ENCODE measurements around the gene SART3.

Gene SART3

GRCh38 chr12:108607981-108608600, 47.1 kb upstream of the SART3 start:
- Histone ChIP-seq H3K4me2 (ENCODE audit: low read length) (no peak overlapping the region), H3K79me2 (no peaks in the 10 kb centered on the region), H3K36me3 (ENCODE audit: control insufficient read depth, insufficient read depth, low read length) (no peaks in the 10 kb centered on the region), H3K4me1 (peaks cover 3% of the 10 kb centered on the region), H2AFZ (no peak overlapping the region), H3K27me3 (ENCODE audit: control insufficient read depth, insufficient read depth, low read length) (no peaks in the 10 kb centered on the region), H3K27ac (no peak overlapping the region), H3K9ac (no peak overlapping the region), H3K4me3 (ENCODE audit: low read depth, low read length) (no peak overlapping the region), H3K9me3 (ENCODE audit: control insufficient read depth, low read length) (no peaks in the 10 kb centered on the region)
- no peak for TF ChIP-seq CTCF (IDR thresholded peaks at IDR 0.05)

GRCh38 chr12:108606492-108606891, 45.5 kb upstream of the SART3 start:
- H3K9me3 ChIP-seq (ENCODE audit: control insufficient read depth, low read length): no peaks in the 10 kb centered on the region
- no peak overlapping the region for H3K4me2 ChIP-seq (ENCODE audit: low read length)
- H3K4me3 ChIP-seq (ENCODE audit: low read depth, low read length): no peak overlapping the region
- H3K9ac ChIP-seq: no peak overlapping the region
- H3K4me1 ChIP-seq: peaks cover 3% of the 10 kb centered on the region
- no peak for TF ChIP-seq CTCF (IDR thresholded peaks at IDR 0.05)
- H3K27me3 ChIP-seq (ENCODE audit: control insufficient read depth, insufficient read depth, low read length): no peaks in the 10 kb centered on the region
- no peaks in the 10 kb centered on the region for H3K36me3 ChIP-seq (ENCODE audit: control insufficient read depth, insufficient read depth, low read length)
- H3K79me2 ChIP-seq: no peaks in the 10 kb centered on the region
- H2AFZ ChIP-seq: no peak overlapping the region
- H3K27ac ChIP-seq: no peak overlapping the region

GRCh38 chr12:108605690-108606406, 44.9 kb upstream of the SART3 start:
- no peak overlapping the region for H3K4me2 ChIP-seq (ENCODE audit: low read length)
- TF ChIP-seq CTCF (IDR thresholded peaks at IDR 0.05): no peak
- no peak overlapping the region for H2AFZ ChIP-seq
- no peak overlapping the region for H3K9ac ChIP-seq
- H3K36me3 ChIP-seq (ENCODE audit: control insufficient read depth, insufficient read depth, low read length): no peaks in the 10 kb centered on the region
- no peak overlapping the region for H3K4me3 ChIP-seq (ENCODE audit: low read depth, low read length)
- no peak overlapping the region for H3K27ac ChIP-seq
- H3K9me3 ChIP-seq (ENCODE audit: control insufficient read depth, low read length): no peaks in the 10 kb centered on the region
- H3K4me1 ChIP-seq: peaks cover 3% of the 10 kb centered on the region
- H3K27me3 ChIP-seq (ENCODE audit: control insufficient read depth, insufficient read depth, low read length): no peaks in the 10 kb centered on the region
- H3K79me2 ChIP-seq: no peaks in the 10 kb centered on the region

- no peak overlapping the region for H3K9ac ChIP-seq
- no peak for TF ChIP-seq CTCF (IDR thresholded peaks at IDR 0.05)
- H2AFZ ChIP-seq: no peak overlapping the region
- H3K27ac ChIP-seq: no peak overlapping the region
- peaks cover 3% of the 10 kb centered on the region for H3K4me1 ChIP-seq
- H3K4me3 ChIP-seq (ENCODE audit: low read depth, low read length): no peak overlapping the region
- no peaks in the 10 kb centered on the region for H3K9me3 ChIP-seq (ENCODE audit: control insufficient read depth, low read length)
- no peak overlapping the region for H3K4me2 ChIP-seq (ENCODE audit: low read length)
- no peaks in the 10 kb centered on the region for H3K79me2 ChIP-seq
- H3K36me3 ChIP-seq (ENCODE audit: control insufficient read depth, insufficient read depth, low read length): no peaks in the 10 kb centered on the region
- H3K27me3 ChIP-seq (ENCODE audit: control insufficient read depth, insufficient read depth, low read length): no peaks in the 10 kb centered on the region
Observed at GRCh38 chr12:108605000-108605689, 44.2 kb upstream of the SART3 start.

All from parathyroid adenoma (tissue), 2 donors.